ENCODE results near the gene CATSPER4.

Gene CATSPER4

DNA sequence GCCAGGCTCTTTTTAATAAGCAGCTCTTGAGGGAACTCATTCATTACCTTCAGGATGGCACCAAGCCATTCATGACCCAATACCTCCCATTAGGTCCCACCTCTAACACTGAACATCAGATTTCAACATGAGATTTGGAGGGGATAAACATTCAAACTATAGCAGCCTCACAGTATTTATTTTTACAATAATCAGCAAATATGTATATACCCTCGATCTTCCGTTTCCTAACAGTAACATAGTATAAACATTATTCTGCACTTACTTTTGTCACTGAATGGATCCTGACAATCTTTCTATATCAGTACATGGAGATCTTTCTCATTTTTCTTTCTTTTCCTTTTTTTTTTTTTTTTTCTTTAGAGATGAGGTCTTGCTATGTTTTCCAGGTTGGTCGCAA is 5.4 kb downstream of the CATSPER4 start:
- Histone ChIP-seq H3K9me2 (replicated peaks; ENCODE audit: low read depth, low read length) (no peaks in the 10 kb centered on the region), H3K36me3 (ENCODE audit: insufficient read depth, low read length) (no peaks in the 10 kb centered on the region), H4K20me1 (ENCODE audit: insufficient read depth, low read length, poor library complexity, severe bottlenecking) (no peaks in the 10 kb centered on the region), H3K4me1 (ENCODE audit: insufficient read depth, low read length, poor library complexity, severe bottlenecking) (peaks cover 10% of the 10 kb centered on the region), H3F3A (ENCODE audit: low read depth) (no peaks in the 10 kb centered on the region), H3K9me3 (ENCODE audit: insufficient read depth, low read depth, low read length) (no peaks in the 10 kb centered on the region), H3K27me3 (ENCODE audit: insufficient read depth, low read length, poor library complexity, severe bottlenecking) (no peaks in the 10 kb centered on the region), H3K4me3 (ENCODE audit: low read length, poor library complexity, severe bottlenecking) (no peak overlapping the region), H3K79me2 (ENCODE audit: insufficient read depth, low read length) (no peaks in the 10 kb centered on the region), H2AFZ (ENCODE audit: low read length) (no peak overlapping the region), H3K4me2 (ENCODE audit: low read depth, low read length, poor library complexity, severe bottlenecking) (no peak overlapping the region), H3K9ac (ENCODE audit: low read depth, low read length, poor library complexity, severe bottlenecking) (no peak overlapping the region)
- TF ChIP-seq, protein P1, sequence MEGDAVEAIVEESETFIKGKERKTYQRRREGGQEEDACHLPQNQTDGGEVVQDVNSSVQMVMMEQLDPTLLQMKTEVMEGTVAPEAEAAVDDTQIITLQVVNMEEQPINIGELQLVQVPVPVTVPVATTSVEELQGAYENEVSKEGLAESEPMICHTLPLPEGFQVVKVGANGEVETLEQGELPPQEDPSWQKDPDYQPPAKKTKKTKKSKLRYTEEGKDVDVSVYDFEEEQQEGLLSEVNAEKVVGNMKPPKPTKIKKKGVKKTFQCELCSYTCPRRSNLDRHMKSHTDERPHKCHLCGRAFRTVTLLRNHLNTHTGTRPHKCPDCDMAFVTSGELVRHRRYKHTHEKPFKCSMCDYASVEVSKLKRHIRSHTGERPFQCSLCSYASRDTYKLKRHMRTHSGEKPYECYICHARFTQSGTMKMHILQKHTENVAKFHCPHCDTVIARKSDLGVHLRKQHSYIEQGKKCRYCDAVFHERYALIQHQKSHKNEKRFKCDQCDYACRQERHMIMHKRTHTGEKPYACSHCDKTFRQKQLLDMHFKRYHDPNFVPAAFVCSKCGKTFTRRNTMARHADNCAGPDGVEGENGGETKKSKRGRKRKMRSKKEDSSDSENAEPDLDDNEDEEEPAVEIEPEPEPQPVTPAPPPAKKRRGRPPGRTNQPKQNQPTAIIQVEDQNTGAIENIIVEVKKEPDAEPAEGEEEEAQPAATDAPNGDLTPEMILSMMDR (conservative IDR thresholded peaks at IDR 0.05; ENCODE audit: low read length) = no peak
- TF ChIP-seq EZH2phosphoT487 (IDR thresholded peaks at IDR 0.05; ENCODE audit: borderline replicate concordance) = no peak

DNA sequence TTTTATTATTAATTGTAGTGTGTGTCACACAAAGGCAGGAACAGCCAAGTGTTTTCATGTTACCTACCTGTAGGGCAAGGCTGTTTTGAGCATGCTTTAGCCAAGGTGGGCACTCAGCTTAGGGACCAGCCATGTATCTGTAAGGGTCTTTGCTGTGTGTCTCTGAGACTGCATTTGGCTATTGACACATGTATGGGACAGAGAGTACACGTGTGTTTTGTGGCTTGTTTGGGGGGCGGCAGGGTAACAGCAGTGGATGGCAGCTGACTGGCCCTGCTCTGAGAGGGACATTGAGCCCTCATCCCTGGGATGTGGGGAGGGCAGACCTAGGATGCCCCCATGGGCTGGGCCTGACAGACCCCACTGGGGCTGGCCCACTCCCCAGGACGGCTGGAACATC is 6.9 kb downstream of the CATSPER4 start:
- Histone ChIP-seq H3K36me3 (ENCODE audit: insufficient read depth, low read length) (no peaks in the 10 kb centered on the region), H3K27me3 (ENCODE audit: insufficient read depth, low read length, poor library complexity, severe bottlenecking) (no peaks in the 10 kb centered on the region), H3K9me2 (replicated peaks; ENCODE audit: low read depth, low read length) (no peaks in the 10 kb centered on the region), H3F3A (ENCODE audit: low read depth) (no peaks in the 10 kb centered on the region), H3K79me2 (ENCODE audit: insufficient read depth, low read length) (no peaks in the 10 kb centered on the region), H3K4me3 (ENCODE audit: low read length, poor library complexity, severe bottlenecking) (no peak overlapping the region), H3K4me2 (ENCODE audit: low read depth, low read length, poor library complexity, severe bottlenecking) (no peak overlapping the region), H4K20me1 (ENCODE audit: insufficient read depth, low read length, poor library complexity, severe bottlenecking) (no peaks in the 10 kb centered on the region), H3K9ac (ENCODE audit: low read depth, low read length, poor library complexity, severe bottlenecking) (no peak overlapping the region), H3K4me1 (ENCODE audit: insufficient read depth, low read length, poor library complexity, severe bottlenecking) (no peaks in the 10 kb centered on the region), H2AFZ (ENCODE audit: low read length) (no peak overlapping the region), H3K9me3 (ENCODE audit: insufficient read depth, low read depth, low read length) (no peaks in the 10 kb centered on the region)
- TF ChIP-seq EZH2phosphoT487 (IDR thresholded peaks at IDR 0.05; ENCODE audit: borderline replicate concordance) = no peak
- TF ChIP-seq, protein P1 (conservative IDR thresholded peaks at IDR 0.05; ENCODE audit: low read length) = no peak

DNA sequence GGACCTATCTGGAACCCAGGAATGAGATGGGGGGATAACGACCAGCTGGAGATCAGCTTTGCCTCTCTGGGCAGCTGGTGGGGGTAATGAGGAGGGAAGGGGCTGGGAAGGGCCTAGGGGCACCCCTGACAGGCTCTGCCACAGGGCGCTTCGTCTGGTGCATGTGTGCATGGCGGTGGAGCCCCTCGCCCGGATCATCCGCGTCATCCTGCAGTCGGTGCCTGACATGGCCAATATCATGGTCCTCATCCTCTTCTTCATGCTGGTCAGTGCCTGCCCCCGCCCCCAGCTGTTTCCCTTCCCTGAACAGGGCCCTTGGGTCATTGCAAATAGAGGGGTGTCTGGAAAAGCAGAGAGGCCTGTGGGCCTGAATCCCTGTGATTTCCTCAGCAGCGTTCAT is 7.4 kb downstream of the CATSPER4 start:
- no peak overlapping the region for H2AFZ ChIP-seq (ENCODE audit: low read length)
- H4K20me1 ChIP-seq (ENCODE audit: insufficient read depth, low read length, poor library complexity, severe bottlenecking) = no peaks in the 10 kb centered on the region
- no peaks in the 10 kb centered on the region for H3K9me3 ChIP-seq (ENCODE audit: insufficient read depth, low read depth, low read length)
- no peaks in the 10 kb centered on the region for H3F3A ChIP-seq (ENCODE audit: low read depth)
- no peak overlapping the region for H3K4me2 ChIP-seq (ENCODE audit: low read depth, low read length, poor library complexity, severe bottlenecking)
- TF ChIP-seq, protein P1 (conservative IDR thresholded peaks at IDR 0.05; ENCODE audit: low read length) = no peak
- H3K79me2 ChIP-seq (ENCODE audit: insufficient read depth, low read length) = no peaks in the 10 kb centered on the region
- H3K9ac ChIP-seq (ENCODE audit: low read depth, low read length, poor library complexity, severe bottlenecking) = no peak overlapping the region
- H3K9me2 ChIP-seq (replicated peaks; ENCODE audit: low read depth, low read length) = no peaks in the 10 kb centered on the region
- H3K36me3 ChIP-seq (ENCODE audit: insufficient read depth, low read length) = no peaks in the 10 kb centered on the region
- H3K4me1 ChIP-seq (ENCODE audit: insufficient read depth, low read length, poor library complexity, severe bottlenecking) = no peaks in the 10 kb centered on the region
- H3K4me3 ChIP-seq (ENCODE audit: low read length, poor library complexity, severe bottlenecking) = no peak overlapping the region
- no peaks in the 10 kb centered on the region for H3K27me3 ChIP-seq (ENCODE audit: insufficient read depth, low read length, poor library complexity, severe bottlenecking)

Data from Loucy (cell line).